CD14-positive monocyte (primary cell): Measurements from ENCODE around the gene SPATA13. TPM values are rescaled to one million over a fixed set of nuclear protein-coding genes. Genes with fewer than 3 reads are reported as not detected.

Experiments used
- DNase-seq, 3 donors: peaks; one replicate each; pipeline ENCODE4 v3.0.0-alpha.2; 2011 to 2022
- H2AFZ ChIP-seq: 2 replicates; pipeline ENCODE4 v1.6.0; 2012; ENCODE audit warnings: mild to moderate bottlenecking, low read depth, low read length, inconsistent platforms; ENCODE audit not compliant: insufficient read depth, poor library complexity, severe bottlenecking
- H3K27ac ChIP-seq, 2 donors: 1 replicate in 1 of 2; 2 replicates in 1 of 2; pipeline ENCODE4 v1.5.1; 2012 to 2013; ENCODE audit warnings: low read length in 2 of 2, control low read depth in 1 of 2, inconsistent platforms in 1 of 2, low read depth in 1 of 2, mild to moderate bottlenecking in 1 of 2
- H3K27me3 ChIP-seq, 2 donors: one replicate each; pipeline versions ENCODE4 v1.6.0 to v1.6.1; 2011 to 2013; ENCODE audit warnings: low read length in 2 of 2; ENCODE audit not compliant: control insufficient read depth in 2 of 2, insufficient read depth in 2 of 2
- H3K36me3 ChIP-seq, 2 donors: replicated peaks in 1 of 2; 1 replicate in 1 of 2; 2 replicates in 1 of 2; pipeline versions ENCODE4 v1.5.1 to v1.6.1; 2012 to 2013; ENCODE audit warnings: low read length in 2 of 2, control low read depth in 1 of 2, inconsistent platforms in 1 of 2, mild to moderate bottlenecking in 1 of 2; ENCODE audit not compliant: insufficient read depth in 2 of 2, control insufficient read depth in 1 of 2
- H3K4me1 ChIP-seq, 2 donors: 1 replicate in 1 of 2; 2 replicates in 1 of 2; pipeline versions ENCODE4 v1.5.1 to v1.6.1; 2012 to 2013; ENCODE audit warnings: low read length in 2 of 2, control low read depth in 1 of 2, inconsistent platforms in 1 of 2, mild to moderate bottlenecking in 1 of 2, moderate library complexity in 1 of 2; ENCODE audit not compliant: insufficient read depth in 2 of 2, control insufficient read depth in 1 of 2
- H3K4me2 ChIP-seq: replicated peaks from 2 replicates; pipeline ENCODE3; 2012; ENCODE audit warnings: low read length, moderate library complexity, mild to moderate bottlenecking; ENCODE audit not compliant: poor library complexity, severe bottlenecking; ENCODE audit errors: extremely low read depth
- H3K4me3 ChIP-seq, 3 experiments: fragments of 200-600 bp in 1 of 3; sonication (generic) in 1 of 3; replicated peaks in 1 of 3; 1 replicate in 2 of 3; 2 replicates in 1 of 3; pipeline ENCODE4 v1.5.1; 2011 to 2013; ENCODE audit warnings: low read length in 3 of 3, mild to moderate bottlenecking in 3 of 3, control low read depth in 2 of 3, low read depth in 2 of 3, inconsistent platforms in 1 of 3, moderate library complexity in 1 of 3
- H3K79me2 ChIP-seq: 2 replicates; pipeline ENCODE4 v1.6.0; 2012; ENCODE audit warnings: mild to moderate bottlenecking, control low read depth, inconsistent platforms, low read length, moderate library complexity; ENCODE audit not compliant: insufficient read depth
- H3K9ac ChIP-seq: 2 replicates; pipeline ENCODE4 v1.6.0; 2017; ENCODE audit warnings: low read length, mild to moderate bottlenecking; ENCODE audit not compliant: insufficient read depth, poor library complexity, severe bottlenecking
- H3K9me3 ChIP-seq, 2 donors: replicated peaks in 1 of 2; 1 replicate in 1 of 2; 2 replicates in 1 of 2; pipeline versions ENCODE4 v1.5.1 to v1.6.1; 2012 to 2013; ENCODE audit warnings: low read length in 2 of 2, control low read depth in 1 of 2; ENCODE audit not compliant: control insufficient read depth in 1 of 2, insufficient read depth in 1 of 2
- H4K20me1 ChIP-seq: 2 replicates; pipeline ENCODE4 v1.6.0; 2012; ENCODE audit warnings: mild to moderate bottlenecking, low read length, control low read depth, moderate library complexity; ENCODE audit not compliant: insufficient read depth
- H3K27ac Mint-ChIP-seq, 7 donors: one replicate each; pipeline ENCODE4 v1.8.0; 2020; ENCODE audit warnings: mild to moderate bottlenecking in 7 of 7, mixed read lengths in 7 of 7, moderate library complexity in 6 of 7, inconsistent platforms in 2 of 7
- H3K27me3 Mint-ChIP-seq, 3 donors: one replicate each; pipeline ENCODE4 v1.8.0; 2021 to 2022; ENCODE audit warnings: low read depth in 3 of 3, mild to moderate bottlenecking in 3 of 3, mixed read lengths in 3 of 3, moderate library complexity in 3 of 3, inconsistent platforms in 1 of 3
- H3K36me3 Mint-ChIP-seq, 2 donors: one replicate each; pipeline ENCODE4 v1.8.0; 2020; ENCODE audit warnings: mixed read lengths in 2 of 2, inconsistent platforms in 1 of 2, mild to moderate bottlenecking in 1 of 2
- H3K4me1 Mint-ChIP-seq: one replicate; pipeline ENCODE4 v1.8.0; 2020; ENCODE audit warnings: mild to moderate bottlenecking, mixed read lengths
- H3K4me3 Mint-ChIP-seq, 2 donors: one replicate each; pipeline ENCODE4 v1.8.0; 2020; ENCODE audit warnings: mild to moderate bottlenecking in 2 of 2, mixed read lengths in 2 of 2, moderate library complexity in 1 of 2
- H3K9me3 Mint-ChIP-seq, 7 donors: one replicate each; pipeline ENCODE4 v1.8.0; 2020 to 2022; ENCODE audit warnings: mixed read lengths in 7 of 7, mild to moderate bottlenecking in 6 of 7, moderate library complexity in 6 of 7, inconsistent platforms in 2 of 7
- CTCF ChIP-seq: fragments of 200-600 bp; IDR thresholded peaks from one replicate; pipeline ENCODE4 v1.8.0; 2022; ENCODE audit warnings: antibody characterized with exemption, mild to moderate bottlenecking
- WGBS: methylation state at CpG from one replicate; pipeline ENCODE4 v1.1.5; 2013; ENCODE audit warnings: missing lambda C conversion rate; ENCODE audit not compliant: insufficient coverage; 5-methylcytosine and 5-hydroxymethylcytosine counted together
- intact Hi-C, 2 donors: fragments of 100-400 bp; cut with micrococcal nuclease; formaldehyde crosslinking; loops; one replicate each; pipeline versions ENCODE4 v1.15.0 to v1.15.1; 2023
- polyA plus RNA-seq, 3 donors: library from polyadenylated mRNA; depleted of rRNA in 1 of 3; unstranded in 2 of 3; stranded (reverse) in 1 of 3; fragments of 300-500 nt in 2 of 3; fragments of >200 nt in 1 of 3; fragmentation: Illumina TruSeq in 2 of 3; gene quantifications; 1 replicate in 2 of 3; 2 replicates in 1 of 3; pipeline ENCODE4 v1.2.3, GENCODE V29; 2012 to 2021

SPATA13 gene
- polyA plus RNA-seq, 3 donors = 9.3 to 44.7 (median 11.6) TPM

GRCh38 chr13:24129914-24130774, 30.4 kb upstream of the SPATA13 start:
- Histone ChIP-seq H3K4me2 (no peak overlapping the region), H3K9ac (no peak overlapping the region), H3K4me3 (no peak overlapping the region), H3K27ac (no peak overlapping the region), H3K36me3 (no peaks in the 10 kb centered on the region), H4K20me1 (no peaks in the 10 kb centered on the region), H3K27me3 (no peaks in the 10 kb centered on the region), H3K4me1 (no peaks in the 10 kb centered on the region), H3K79me2 (no peaks in the 10 kb centered on the region), H2AFZ (no peak overlapping the region), H3K9me3 (peaks cover 7 to 8% of the 10 kb centered on the region in 2 donors)
- 44% methylated on average over 8 of the region's 12 CpGs for WGBS
- intact Hi-C loops = no loop called here
- Mint-ChIP-seq H3K27ac (no peak overlapping the region), H3K9me3 (peaks cover 3 to 13% (median 10%) of the 10 kb centered on the region in 7 donors), H3K27me3 (peaks cover 3 to 9% (median 5%) of the 10 kb centered on the region in 3 donors), H3K36me3 (no peaks in the 10 kb centered on the region), H3K4me1 (peaks cover 2% of the 10 kb centered on the region), H3K4me3 (no peak overlapping the region)
- no peak for TF ChIP-seq CTCF
- no peak for DNase-seq

GRCh38 chr13:24131749-24132148, 28.8 kb upstream of the SPATA13 start:
- Mint-ChIP-seq H3K27me3 (peaks cover 1 to 9% (median 5%) of the 10 kb centered on the region in 3 donors), H3K27ac (no peak overlapping the region), H3K36me3 (no peaks in the 10 kb centered on the region), H3K4me3 (no peak overlapping the region), H3K4me1 (no peaks in the 10 kb centered on the region), H3K9me3 (peaks cover 3 to 13% (median 10%) of the 10 kb centered on the region in 7 donors)
- Histone ChIP-seq H3K9me3 (peaks cover 7 to 8% of the 10 kb centered on the region in 2 donors), H4K20me1 (no peaks in the 10 kb centered on the region), H3K4me2 (no peak overlapping the region), H3K9ac (no peak overlapping the region), H3K27me3 (no peaks in the 10 kb centered on the region), H3K79me2 (no peaks in the 10 kb centered on the region), H2AFZ (no peak overlapping the region), H3K27ac (no peak overlapping the region), H3K4me3 (no peak overlapping the region), H3K36me3 (no peaks in the 10 kb centered on the region), H3K4me1 (no peaks in the 10 kb centered on the region)
- intact Hi-C loops = no loop called here
- no CpG with 5 or more reads among the region's 1 CpG for WGBS
- no peak for TF ChIP-seq CTCF
- no peak for DNase-seq
